ENCODE results near the gene WDFY2. TPM values are rescaled to one million over a fixed set of nuclear protein-coding genes. Genes with fewer than 3 reads are reported as not detected.

WDFY2 gene
- total RNA-seq, 1 experiment from 2014 or later: 25.7 TPM

DNA sequence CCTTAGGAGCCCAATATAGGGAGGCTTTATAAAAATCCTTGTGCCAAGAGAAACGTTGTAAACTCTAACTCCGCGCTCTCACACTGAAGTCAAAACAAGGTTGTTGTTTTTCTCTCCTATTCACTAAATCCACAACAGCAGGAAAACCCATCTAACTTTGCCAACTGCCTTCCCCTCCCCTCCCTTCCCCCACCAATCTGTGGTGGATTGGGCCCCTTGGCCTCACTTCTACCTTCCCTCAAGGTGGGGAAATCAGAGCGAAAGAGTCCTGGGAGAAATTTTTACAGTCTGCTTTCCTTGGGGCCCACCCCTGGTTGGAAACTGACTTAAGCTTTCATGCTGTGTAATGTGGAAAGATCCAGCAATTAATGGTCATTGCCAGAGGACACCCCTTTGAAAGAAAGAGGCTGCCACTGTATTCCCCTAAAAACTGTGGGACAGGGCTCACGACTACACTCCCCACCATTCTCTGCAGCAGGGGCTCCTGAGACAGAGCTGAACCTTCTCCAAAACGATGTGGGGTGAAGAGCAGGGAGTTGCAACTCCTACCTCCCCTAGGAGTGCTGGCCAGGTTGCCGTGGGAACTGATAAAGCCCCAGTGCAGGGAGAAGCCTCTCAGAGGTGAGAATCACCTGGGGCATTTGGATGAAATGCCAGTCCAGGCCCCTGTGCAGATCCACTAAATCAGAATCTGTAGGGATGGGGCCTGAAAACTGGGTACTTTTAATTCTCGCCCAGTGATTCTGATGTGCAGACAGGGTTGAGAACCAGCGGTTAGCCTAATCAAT lies 218.6 kb downstream of the WDFY2 start:
- Mint-ChIP-seq H3K27ac (peak overlapping the region; percentile 88), H3K36me3 (no peaks in the 10 kb centered on the region), H3K4me3 (peak overlapping the region; percentile 83), H3K27me3 (ENCODE audit: low read depth) (peaks cover 4% of the 10 kb centered on the region; the same call in 1 of the 2 replicates), H3K9me3 (no peaks in the 10 kb centered on the region), H3K4me1 (peaks cover 54% of the 10 kb centered on the region)
- ChIA-PET POLR2A (no interaction called here), CTCF (interaction anchor here (1.8 kb wide), 1 partner anchor 42 kb away, joined by 9 read pairs; the partner anchor contains the start of gene TMEM272)
- TF ChIP-seq HMGA2 (CRISPR knock-in tag; IDR thresholded peaks at IDR 0.05) (no peak), SOX15 (CRISPR knock-in tag; IDR thresholded peaks at IDR 0.05) (no peak), ATF3 (CRISPR knock-in tag; conservative IDR thresholded peaks at IDR 0.05) (no peak), ZNF396 (CRISPR knock-in tag; IDR thresholded peaks at IDR 0.05; ENCODE audit: borderline replicate concordance) (no peak), NFYB (CRISPR knock-in tag; conservative IDR thresholded peaks at IDR 0.05; ENCODE audit: low read depth) (no peak), EMX1 (CRISPR knock-in tag; IDR thresholded peaks at IDR 0.05) (no peak), PRDM15 (CRISPR knock-in tag; IDR thresholded peaks at IDR 0.05) (no peak)
- TF ChIP-seq, protein P1, sequence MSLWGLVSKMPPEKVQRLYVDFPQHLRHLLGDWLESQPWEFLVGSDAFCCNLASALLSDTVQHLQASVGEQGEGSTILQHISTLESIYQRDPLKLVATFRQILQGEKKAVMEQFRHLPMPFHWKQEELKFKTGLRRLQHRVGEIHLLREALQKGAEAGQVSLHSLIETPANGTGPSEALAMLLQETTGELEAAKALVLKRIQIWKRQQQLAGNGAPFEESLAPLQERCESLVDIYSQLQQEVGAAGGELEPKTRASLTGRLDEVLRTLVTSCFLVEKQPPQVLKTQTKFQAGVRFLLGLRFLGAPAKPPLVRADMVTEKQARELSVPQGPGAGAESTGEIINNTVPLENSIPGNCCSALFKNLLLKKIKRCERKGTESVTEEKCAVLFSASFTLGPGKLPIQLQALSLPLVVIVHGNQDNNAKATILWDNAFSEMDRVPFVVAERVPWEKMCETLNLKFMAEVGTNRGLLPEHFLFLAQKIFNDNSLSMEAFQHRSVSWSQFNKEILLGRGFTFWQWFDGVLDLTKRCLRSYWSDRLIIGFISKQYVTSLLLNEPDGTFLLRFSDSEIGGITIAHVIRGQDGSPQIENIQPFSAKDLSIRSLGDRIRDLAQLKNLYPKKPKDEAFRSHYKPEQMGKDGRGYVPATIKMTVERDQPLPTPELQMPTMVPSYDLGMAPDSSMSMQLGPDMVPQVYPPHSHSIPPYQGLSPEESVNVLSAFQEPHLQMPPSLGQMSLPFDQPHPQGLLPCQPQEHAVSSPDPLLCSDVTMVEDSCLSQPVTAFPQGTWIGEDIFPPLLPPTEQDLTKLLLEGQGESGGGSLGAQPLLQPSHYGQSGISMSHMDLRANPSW (CRISPR knock-in tag; conservative IDR thresholded peaks at IDR 0.05; ENCODE audit: low read depth): no peak
- ATAC-seq: peak; percentile 7; the same call in 1 of the 2 replicates
- DNase-seq (ENCODE audit: low spot score): no peak

- POLR2A ChIA-PET: interaction anchor here (0.5 kb wide), 1 partner anchor 557 kb away, joined by 3 read pairs; no protein-coding TSS in a partner anchor
- Mint-ChIP-seq H3K9me3 (peaks cover under 1% of the 10 kb centered on the region; the same call in 1 of the 2 replicates), H3K27me3 (ENCODE audit: low read depth) (peaks cover 4% of the 10 kb centered on the region; the same call in 1 of the 2 replicates), H3K36me3 (no peaks in the 10 kb centered on the region), H3K4me3 (peak within 1 kb of the TSS; percentile 83), H3K27ac (peak within 1 kb of the TSS; percentile 88), H3K4me1 (peaks cover 52% of the 10 kb centered on the region)
- ATAC-seq (peak; percentile 73), DNase-seq (ENCODE audit: low spot score) (peak; percentile 78)
- CTCF ChIA-PET: interaction anchor here (0.5 to 1.8 kb wide), 2 partner anchors 42 to 519 kb away, joined by 5 to 9 read pairs; partner anchors contain the start of gene TMEM272
- peak; percentile 33; the same call in 1 of the 2 replicates for TF ChIP-seq ESRRA (CRISPR knock-in tag; IDR thresholded peaks at IDR 0.05; ENCODE audit: borderline replicate concordance)
- no peak for TF ChIP-seq SMAD4 (CRISPR knock-in tag; IDR thresholded peaks at IDR 0.05)
- TF ChIP-seq NR1H2 (CRISPR knock-in tag; IDR thresholded peaks at IDR 0.05): no peak
- no peak for TF ChIP-seq ZNF121 (CRISPR knock-in tag; IDR thresholded peaks at IDR 0.05)
- TF ChIP-seq ZNF138 (CRISPR knock-in tag; conservative IDR thresholded peaks at IDR 0.05): no peak
- TF ChIP-seq NFYB (CRISPR knock-in tag; conservative IDR thresholded peaks at IDR 0.05; ENCODE audit: low read depth): no peak
- no peak for TF ChIP-seq NR2C2 (CRISPR knock-in tag; IDR thresholded peaks at IDR 0.05)
- TF ChIP-seq PRDM15 (CRISPR knock-in tag; IDR thresholded peaks at IDR 0.05): no peak
- TF ChIP-seq ZNF671 (CRISPR knock-in tag; IDR thresholded peaks at IDR 0.05): no peak
- TF ChIP-seq ZNF219 (CRISPR knock-in tag; IDR thresholded peaks at IDR 0.05; ENCODE audit: borderline replicate concordance): no peak
- peak; percentile 55; the same call in 1 of the 2 replicates for TF ChIP-seq JUN (CRISPR knock-in tag; IDR thresholded peaks at IDR 0.05)
- TF ChIP-seq MAX (CRISPR knock-in tag; IDR thresholded peaks at IDR 0.05): peak; percentile 42; the same call in 1 of the 2 replicates
- no peak for TF ChIP-seq MXD4 (CRISPR knock-in tag; IDR thresholded peaks at IDR 0.05; ENCODE audit: borderline replicate concordance)
- peak; percentile 80 for TF ChIP-seq GABPB1 (CRISPR knock-in tag; IDR thresholded peaks at IDR 0.05)
- TF ChIP-seq, protein P2, sequence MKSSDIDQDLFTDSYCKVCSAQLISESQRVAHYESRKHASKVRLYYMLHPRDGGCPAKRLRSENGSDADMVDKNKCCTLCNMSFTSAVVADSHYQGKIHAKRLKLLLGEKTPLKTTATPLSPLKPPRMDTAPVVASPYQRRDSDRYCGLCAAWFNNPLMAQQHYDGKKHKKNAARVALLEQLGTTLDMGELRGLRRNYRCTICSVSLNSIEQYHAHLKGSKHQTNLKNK (CRISPR knock-in tag; IDR thresholded peaks at IDR 0.05): no peak
Measured at GRCh38 chr13:51803422-51804294, 219.4 kb downstream of the WDFY2 start, which contains the start of gene DHRS12. Gene DHRS12, minus strand, starts transcription at chr13:51804163. Its CDS starts 4,504 bp downstream, at chr13:51799659.

Data from WTC11 (cell line).